Muscle of leg (tissue), 11 donors: Measurements from ENCODE around the gene MALAT1. TPM values are rescaled to one million over a fixed set of nuclear protein-coding genes. Genes with fewer than 3 reads are reported as not detected.

Experiments used
- DNase-seq: peaks from one replicate; pipeline ENCODE4 v3.0.0; 2013
- H3K27ac ChIP-seq: one replicate; pipeline ENCODE4 v1.5.1; 2013; ENCODE audit warnings: mild to moderate bottlenecking, low read length, control low read depth
- H3K27me3 ChIP-seq: one replicate; pipeline ENCODE4 v1.6.1; 2013; ENCODE audit warnings: low read length; ENCODE audit not compliant: control insufficient read depth, insufficient read depth
- H3K36me3 ChIP-seq: one replicate; pipeline ENCODE4 v1.6.1; 2013; ENCODE audit warnings: low read length; ENCODE audit not compliant: control insufficient read depth, insufficient read depth
- H3K4me1 ChIP-seq: one replicate; pipeline ENCODE4 v1.6.1; 2013; ENCODE audit warnings: low read length; ENCODE audit not compliant: control insufficient read depth, insufficient read depth
- H3K4me3 ChIP-seq: one replicate; pipeline ENCODE4 v1.5.1; 2013; ENCODE audit warnings: low read length, control low read depth
- H3K9me3 ChIP-seq: replicated peaks from 2 replicates; pipeline ENCODE4 v1.6.1; 2013; ENCODE audit warnings: low read depth, low read length; ENCODE audit not compliant: control insufficient read depth
- WGBS: methylation state at CpG from one replicate; pipeline ENCODE4 v1.1.5; 2013; ENCODE audit warnings: missing lambda C conversion rate; ENCODE audit not compliant: insufficient coverage; 5-methylcytosine and 5-hydroxymethylcytosine counted together
- polyA plus RNA-seq, 8 donors: library from polyadenylated mRNA; unstranded; fragments of 120-200 nt; gene quantifications; one replicate each; pipeline versions ENCODE4 v1.2.1 to v1.2.3, GENCODE V29; 2013; ENCODE audit warnings: inconsistent platforms in 1 of 8, low replicate concordance in 1 of 8; ENCODE audit not compliant: insufficient read length in 8 of 8, insufficient read depth in 1 of 8
- total RNA-seq: library from RNA; stranded (reverse); fragments of 120-200 nt; gene quantifications from one replicate; pipeline ENCODE4 v1.2.4, GENCODE V29; 2013

The MALAT1 gene
- total and polyA plus RNA-seq, 9 donors = 135 to 4,773 (median 174) TPM

- under 1% methylated on average over 46 of the region's 60 CpGs for WGBS
- DNase-seq = peak; percentile 98
- peaks cover 41% of the 10 kb centered on the region for H3K4me1 ChIP-seq
- H3K36me3 ChIP-seq = no peaks in the 10 kb centered on the region
- peak overlapping the region; percentile 99 for H3K4me3 ChIP-seq
- peak overlapping the region; percentile 100 for H3K27ac ChIP-seq
- no peaks in the 10 kb centered on the region for H3K9me3 ChIP-seq
- no peaks in the 10 kb centered on the region for H3K27me3 ChIP-seq
These were observed 21.5 kb upstream of the MALAT1 start for GRCh38 chr11:65477149-65477965.

- WGBS = 33% methylated on average over 29 of the region's 33 CpGs
- no peaks in the 10 kb centered on the region for H3K36me3 ChIP-seq
- H3K4me3 ChIP-seq = peak overlapping the region; percentile 13
- peaks cover 41% of the 10 kb centered on the region for H3K4me1 ChIP-seq
- no peaks in the 10 kb centered on the region for H3K9me3 ChIP-seq
- DNase-seq = peak; percentile 72
- no peaks in the 10 kb centered on the region for H3K27me3 ChIP-seq
- H3K27ac ChIP-seq = peak overlapping the region; percentile 100
These were observed 20.3 kb upstream of the MALAT1 start for GRCh38 chr11:65478388-65479183.

- WGBS = 37% methylated on average over 3 of the region's 11 CpGs
- Histone ChIP-seq H3K36me3 (no peaks in the 10 kb centered on the region), H3K9me3 (no peaks in the 10 kb centered on the region), H3K27ac (peak overlapping the region; percentile 100), H3K4me1 (peaks cover 41% of the 10 kb centered on the region), H3K27me3 (no peaks in the 10 kb centered on the region), H3K4me3 (peak overlapping the region; percentile 13)
- peak; percentile 95 for DNase-seq
These were observed 19.4 kb upstream of the MALAT1 start for GRCh38 chr11:65479184-65480145.

DNA sequence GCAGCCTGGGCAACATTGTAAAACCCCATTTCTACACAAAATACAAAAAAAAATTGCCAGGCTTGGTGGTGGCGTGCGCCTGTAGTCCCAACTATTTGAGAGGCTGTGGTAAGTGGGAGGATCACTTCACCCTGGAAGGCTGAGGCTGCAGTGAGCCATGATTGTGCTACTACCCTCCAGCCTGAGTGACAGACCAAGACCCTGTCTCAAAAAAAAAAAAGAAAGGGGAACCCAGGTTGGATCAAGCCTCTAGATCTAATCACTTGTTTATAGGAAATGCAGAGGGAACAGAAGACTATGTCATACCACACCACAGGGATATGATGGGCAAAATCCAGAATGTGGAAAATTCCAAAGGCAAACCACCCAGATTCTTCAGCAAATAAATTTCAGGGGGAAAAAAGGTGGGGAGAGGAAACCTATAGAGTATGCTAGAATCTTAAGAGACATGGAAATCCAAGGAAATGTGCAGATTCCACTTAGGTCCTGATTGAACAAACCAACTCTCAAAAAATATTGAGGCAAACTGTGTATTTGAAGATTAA is 16.5 kb upstream of the MALAT1 start:
- H3K9me3 ChIP-seq = no peaks in the 10 kb centered on the region
- H3K27me3 ChIP-seq = no peaks in the 10 kb centered on the region
- 100% methylated on average over 2 of the region's 2 CpGs for WGBS
- no peak for DNase-seq
- H3K36me3 ChIP-seq = no peaks in the 10 kb centered on the region
- peaks cover 53% of the 10 kb centered on the region for H3K4me1 ChIP-seq
- no peak overlapping the region for H3K4me3 ChIP-seq
- H3K27ac ChIP-seq = no peak overlapping the region

- Histone ChIP-seq H3K9me3 (no peaks in the 10 kb centered on the region), H3K4me3 (no peak overlapping the region), H3K27me3 (no peaks in the 10 kb centered on the region), H3K36me3 (no peaks in the 10 kb centered on the region), H3K4me1 (peaks cover 62% of the 10 kb centered on the region), H3K27ac (peak overlapping the region; percentile 88)
- DNase-seq = peak; percentile 56
- 20% methylated on average over 1 of the region's 5 CpGs for WGBS
These were observed 13.0 kb upstream of the MALAT1 start for GRCh38 chr11:65485920-65486219.

DNA sequence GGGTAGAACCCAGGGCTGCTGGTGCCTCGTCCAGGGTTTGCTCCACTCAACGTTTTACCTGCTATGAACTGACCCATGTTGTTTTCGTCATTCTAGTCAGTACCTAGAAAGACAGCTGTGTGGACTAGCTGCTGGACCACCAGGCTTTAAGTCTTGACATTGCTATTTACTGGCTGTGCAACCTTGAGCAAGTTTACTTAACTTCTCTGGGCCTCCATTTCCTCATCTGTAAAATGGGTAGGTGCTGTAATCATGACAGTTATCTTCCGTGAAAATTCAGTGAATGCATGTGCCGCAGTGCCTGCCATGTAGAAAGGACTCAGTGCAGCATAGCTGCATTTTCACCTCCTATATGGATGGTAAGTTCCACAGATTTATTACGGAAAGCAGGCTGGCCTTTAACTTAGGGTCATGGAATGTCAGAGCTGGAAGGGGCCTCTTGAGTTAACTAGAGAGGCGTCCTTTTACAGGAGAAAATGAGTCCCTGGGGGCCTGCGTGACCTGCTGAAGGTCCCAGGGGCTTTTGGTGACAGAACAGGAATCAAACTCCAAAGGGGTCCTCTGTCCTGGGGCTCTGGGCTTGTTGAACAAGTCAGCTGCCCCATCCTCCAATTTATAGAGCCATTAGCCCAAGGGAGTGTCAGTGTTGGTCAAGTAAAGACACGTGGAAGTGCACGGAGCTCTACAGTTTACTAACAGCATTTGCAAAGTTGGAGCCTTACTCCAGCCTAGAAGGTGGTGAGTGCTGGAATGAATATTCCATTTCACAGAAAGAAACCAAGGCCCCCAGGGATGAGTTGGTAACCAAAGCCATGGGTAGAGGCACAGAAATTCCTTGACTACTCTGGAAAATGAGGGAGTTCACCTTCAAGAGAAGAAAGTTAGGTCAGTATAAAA is 12.0 kb upstream of the MALAT1 start:
- Histone ChIP-seq H3K27ac (peak overlapping the region; percentile 100), H3K27me3 (no peaks in the 10 kb centered on the region), H3K4me3 (no peak overlapping the region), H3K9me3 (no peaks in the 10 kb centered on the region), H3K36me3 (no peaks in the 10 kb centered on the region), H3K4me1 (peaks cover 67% of the 10 kb centered on the region)
- WGBS = 67% methylated on average over 7 of the region's 10 CpGs
- DNase-seq = no peak

- peak overlapping the region; percentile 20 for H3K4me3 ChIP-seq
- peak; percentile 100 for DNase-seq
- no peaks in the 10 kb centered on the region for H3K9me3 ChIP-seq
- H3K4me1 ChIP-seq = peaks cover 75% of the 10 kb centered on the region
- no peaks in the 10 kb centered on the region for H3K36me3 ChIP-seq
- peak overlapping the region; percentile 100 for H3K27ac ChIP-seq
- H3K27me3 ChIP-seq = no peaks in the 10 kb centered on the region
- 2% methylated on average over 16 of the region's 17 CpGs for WGBS
These were observed 11.2 kb upstream of the MALAT1 start for GRCh38 chr11:65487467-65488272.

DNA sequence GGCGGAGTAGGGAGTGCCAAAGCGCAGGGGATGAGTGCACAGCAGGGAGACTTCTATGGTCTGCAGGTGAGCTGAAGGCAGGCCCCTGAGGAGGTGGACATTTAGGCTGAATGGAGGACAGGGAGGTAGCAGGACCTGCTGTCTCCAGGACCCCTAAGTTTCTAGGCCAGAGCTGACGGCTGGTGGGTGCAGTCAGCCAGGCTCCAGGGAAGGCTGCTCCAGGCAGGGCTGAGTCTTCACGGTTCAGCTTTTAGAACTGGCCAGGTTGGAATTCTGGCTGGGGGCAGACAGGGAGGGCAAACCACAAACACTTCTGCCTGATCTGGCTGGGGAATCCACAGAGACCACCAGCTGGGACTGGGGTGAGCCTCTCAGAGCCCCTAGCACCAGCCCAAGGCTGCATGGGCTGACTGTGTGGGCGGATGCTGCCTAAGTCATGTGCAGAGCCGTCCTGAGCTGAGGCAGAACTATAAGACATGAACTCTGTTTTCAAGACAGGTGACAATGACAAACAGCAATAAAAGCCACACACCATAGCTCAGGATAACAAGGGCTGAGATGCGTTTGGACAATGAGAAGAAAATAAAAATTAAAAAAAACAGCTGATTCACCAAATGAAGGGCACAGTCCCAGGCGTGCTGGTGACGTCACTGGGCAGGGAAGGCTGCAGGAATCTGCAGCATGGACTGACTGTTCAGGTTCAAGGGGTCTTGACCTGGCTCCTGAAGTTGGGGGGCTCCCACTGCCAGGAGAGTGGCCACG is 10.4 kb upstream of the MALAT1 start:
- Histone ChIP-seq H3K9me3 (no peaks in the 10 kb centered on the region), H3K27ac (peak overlapping the region; percentile 100), H3K4me3 (peak overlapping the region; percentile 20), H3K36me3 (no peaks in the 10 kb centered on the region), H3K4me1 (peaks cover 83% of the 10 kb centered on the region), H3K27me3 (no peaks in the 10 kb centered on the region)
- peak; percentile 53 for DNase-seq
- 21% methylated on average over 9 of the region's 10 CpGs for WGBS
